Cardiac muscle cell (in vitro differentiated cells and primary cell): ENCODE results near the gene ZNF653. TPM values are rescaled to one million over a fixed set of nuclear protein-coding genes. Genes with fewer than 3 reads are reported as not detected.

Experiments used
- polyA plus RNA-seq: library from polyadenylated mRNA; unstranded; fragments of >200 nt; fragmentation: Nextera tagmentation; extraction: Ambion mirVana; gene quantifications from 2 replicates; pipeline ENCODE4 v1.2.1, GENCODE V29; 2016
- total RNA-seq: library from RNA; depleted of rRNA; stranded (reverse); fragments of >200 nt; gene quantifications from 2 replicates; pipeline ENCODE4 v1.2.3, GENCODE V29; 2016

Gene ZNF653
- total and polyA plus RNA-seq, 2 experiments from 2014 or later, result 10.6 to 19.0 TPM

Other genes starting within 250 kb of the ZNF653 start
- gene DOCK6, start 243.3 kb downstream of the ZNF653 start, total RNA-seq, result 9.1 and 75.6 TPM in 2 replicates
- gene DOCK6, start 243.3 kb downstream of the ZNF653 start, polyA plus RNA-seq, result 12.2 and 21.5 TPM in 2 replicates
- gene TSPAN16, start 209.7 kb downstream of the ZNF653 start, total RNA-seq, result not detected in 2 replicates
- gene TSPAN16, start 209.7 kb downstream of the ZNF653 start, polyA plus RNA-seq, result not detected in 2 replicates
- gene RAB3D, start 166.2 kb downstream of the ZNF653 start, total RNA-seq, result 14.6 and 19.1 TPM in 2 replicates
- 10.2 and 10.8 TPM in 2 replicates for gene RAB3D, start 166.2 kb downstream of the ZNF653 start, polyA plus RNA-seq
- gene TMEM205, start 159.6 kb downstream of the ZNF653 start, total RNA-seq, result 137 and 250 TPM in 2 replicates
- gene TMEM205, start 159.6 kb downstream of the ZNF653 start, polyA plus RNA-seq, result 110 and 154 TPM in 2 replicates
- 3.8 and 9.3 TPM in 2 replicates for gene CCDC159, start 159.3 kb downstream of the ZNF653 start, total RNA-seq
- 8.7 and 9.7 TPM in 2 replicates for gene CCDC159, start 159.3 kb downstream of the ZNF653 start, polyA plus RNA-seq
- 7.3 and 13.4 TPM in 2 replicates for gene PLPPR2, start 150.4 kb downstream of the ZNF653 start, total RNA-seq
- gene PLPPR2, start 150.4 kb downstream of the ZNF653 start, polyA plus RNA-seq, result 14.9 and 15.6 TPM in 2 replicates
- gene SWSAP1, start 131.2 kb downstream of the ZNF653 start, total RNA-seq, result 2.1 and 5.4 TPM in 2 replicates
- 7.2 and 7.5 TPM in 2 replicates for gene SWSAP1, start 131.2 kb downstream of the ZNF653 start, polyA plus RNA-seq
- gene EPOR, start 121.5 kb downstream of the ZNF653 start, total RNA-seq, result 47.1 and 53.7 TPM in 2 replicates
- 46.8 and 54.0 TPM in 2 replicates for gene EPOR, start 121.5 kb downstream of the ZNF653 start, polyA plus RNA-seq
- gene RGL3, start 86.5 kb downstream of the ZNF653 start, total RNA-seq, result 29.2 and 52.1 TPM in 2 replicates
- 32.2 and 38.9 TPM in 2 replicates for gene RGL3, start 86.5 kb downstream of the ZNF653 start, polyA plus RNA-seq
- 3.8 and 3.9 TPM in 2 replicates for gene ODAD3, start 70.7 kb downstream of the ZNF653 start, total RNA-seq
- gene ODAD3, start 70.7 kb downstream of the ZNF653 start, polyA plus RNA-seq, result 3.4 and 5.1 TPM in 2 replicates
- 122 and 151 TPM in 2 replicates for gene PRKCSH, start 70.2 kb downstream of the ZNF653 start, total RNA-seq
- 135 and 162 TPM in 2 replicates for gene PRKCSH, start 70.2 kb downstream of the ZNF653 start, polyA plus RNA-seq
- 0.09 and 0.18 TPM in 2 replicates for gene ELAVL3, start 24.8 kb downstream of the ZNF653 start, total RNA-seq
- gene ELAVL3, start 24.8 kb downstream of the ZNF653 start, polyA plus RNA-seq, result 0.10 TPM in 1 of 2 replicates, not detected in the other
- gene ECSIT, start 23.3 kb upstream of the ZNF653 start, total RNA-seq, result 71.5 and 91.3 TPM in 2 replicates
- gene ECSIT, start 23.3 kb upstream of the ZNF653 start, polyA plus RNA-seq, result 56.6 and 64.0 TPM in 2 replicates
- 288 and 520 TPM in 2 replicates for gene CNN1, start 33.0 kb upstream of the ZNF653 start, total RNA-seq
- 219 and 388 TPM in 2 replicates for gene CNN1, start 33.0 kb upstream of the ZNF653 start, polyA plus RNA-seq
- 44.3 and 45.3 TPM in 2 replicates for gene ELOF1, start 53.4 kb upstream of the ZNF653 start, total RNA-seq
- 80.2 and 98.6 TPM in 2 replicates for gene ELOF1, start 53.4 kb upstream of the ZNF653 start, polyA plus RNA-seq
- 1.9 TPM in 1 of 2 replicates, not detected in the other for gene ACP5, start 71.8 kb upstream of the ZNF653 start, total RNA-seq
- 1.1 and 1.2 TPM in 2 replicates for gene ACP5, start 71.8 kb upstream of the ZNF653 start, polyA plus RNA-seq
- gene ZNF627, start 91.6 kb upstream of the ZNF653 start, total RNA-seq, result 19.9 and 23.0 TPM in 2 replicates
- gene ZNF627, start 91.6 kb upstream of the ZNF653 start, polyA plus RNA-seq, result 17.5 and 19.4 TPM in 2 replicates
- gene ZNF823, start 233.1 kb upstream of the ZNF653 start, total RNA-seq, result 6.7 and 7.6 TPM in 2 replicates
- 4.7 and 9.4 TPM in 2 replicates for gene ZNF823, start 233.1 kb upstream of the ZNF653 start, polyA plus RNA-seq